Amniotic epithelial cell (primary cell): ENCODE measurements around the gene AKAP13.
"Not testable (repeated sequence)": the region's sequence is repeated elsewhere in the genome, so short reads cannot be mapped to it uniquely, and the experiment has no call there.

Experiments used
- DNase-seq: peaks from one replicate; pipeline ENCODE4 v3.0.0-alpha.2; 2010; ENCODE audit warnings: low read depth

Gene AKAP13

GRCh38 chr15:85500060-85500708, 119.8 kb downstream of the AKAP13 start:
- no peak for DNase-seq

DNA sequence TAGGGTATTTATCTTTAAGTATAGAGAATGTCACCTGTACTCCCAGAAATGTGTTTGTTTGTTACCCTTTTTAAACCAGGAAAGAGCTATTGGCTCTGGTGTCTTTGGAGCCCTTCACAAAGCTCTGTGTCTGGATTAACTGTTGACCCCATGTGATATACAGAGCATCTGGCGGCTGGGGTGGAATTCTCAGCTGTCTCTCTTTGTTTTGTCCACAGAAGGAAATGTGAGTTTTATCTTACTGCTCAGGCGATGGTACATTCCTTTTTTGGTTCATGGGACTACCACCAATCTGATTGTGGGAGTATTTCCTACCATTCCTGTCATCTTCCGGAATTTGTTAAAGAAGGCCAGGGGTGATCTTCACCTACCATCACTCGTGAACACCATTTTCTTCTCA, 120.3 kb downstream of the AKAP13 start:
- peak; percentile 56 for DNase-seq

DNA sequence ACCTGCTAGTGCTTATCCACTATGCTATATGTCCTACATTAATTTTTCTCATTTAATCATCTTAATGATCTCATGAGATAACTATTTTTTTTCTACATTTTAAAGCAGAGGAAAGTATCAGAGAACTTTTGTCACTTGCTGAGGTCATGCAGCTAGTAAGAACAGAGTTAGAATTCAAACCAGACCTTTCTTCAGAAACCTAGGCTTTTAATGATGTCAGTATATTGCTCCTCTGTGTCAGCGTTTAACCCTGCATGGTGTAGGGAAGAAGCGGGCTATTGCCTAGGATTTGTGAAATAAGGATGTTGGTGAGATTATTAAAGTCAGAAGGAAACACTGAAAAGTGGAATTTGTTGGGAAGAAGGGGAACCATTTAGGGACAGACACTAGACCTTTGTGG, 121.2 kb downstream of the AKAP13 start:
- no peak for DNase-seq

DNA sequence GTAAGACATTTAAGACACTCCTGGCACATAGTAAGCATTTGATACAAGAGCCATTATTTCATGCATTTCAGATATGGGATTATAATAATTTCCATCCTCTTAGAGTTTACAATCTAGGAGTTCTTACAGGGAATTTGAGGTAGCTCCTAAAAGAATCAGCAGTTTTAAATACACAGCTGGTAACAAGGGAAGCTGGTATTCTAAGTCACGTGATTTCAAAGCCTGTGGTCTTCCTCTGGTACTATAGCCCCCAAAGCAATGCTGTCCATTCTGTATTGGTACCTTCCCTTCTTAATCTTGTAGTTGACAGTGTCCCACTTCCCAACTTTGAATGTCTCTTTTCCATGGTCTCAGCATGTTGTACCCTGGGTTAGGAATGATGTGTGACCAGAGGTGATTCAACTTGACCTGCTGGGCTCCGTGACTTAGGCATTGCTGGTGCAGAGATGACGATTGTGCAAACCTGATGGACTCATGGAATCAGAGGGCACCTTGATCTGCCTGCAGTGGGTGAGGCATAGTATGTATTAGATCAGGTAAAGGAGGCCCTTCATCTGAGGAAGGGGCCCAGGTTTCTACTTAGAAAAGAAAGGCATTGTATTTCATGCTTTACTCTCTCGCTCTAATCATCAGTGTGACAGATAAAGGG, 122.9 kb downstream of the AKAP13 start:
- no peak for DNase-seq

DNA sequence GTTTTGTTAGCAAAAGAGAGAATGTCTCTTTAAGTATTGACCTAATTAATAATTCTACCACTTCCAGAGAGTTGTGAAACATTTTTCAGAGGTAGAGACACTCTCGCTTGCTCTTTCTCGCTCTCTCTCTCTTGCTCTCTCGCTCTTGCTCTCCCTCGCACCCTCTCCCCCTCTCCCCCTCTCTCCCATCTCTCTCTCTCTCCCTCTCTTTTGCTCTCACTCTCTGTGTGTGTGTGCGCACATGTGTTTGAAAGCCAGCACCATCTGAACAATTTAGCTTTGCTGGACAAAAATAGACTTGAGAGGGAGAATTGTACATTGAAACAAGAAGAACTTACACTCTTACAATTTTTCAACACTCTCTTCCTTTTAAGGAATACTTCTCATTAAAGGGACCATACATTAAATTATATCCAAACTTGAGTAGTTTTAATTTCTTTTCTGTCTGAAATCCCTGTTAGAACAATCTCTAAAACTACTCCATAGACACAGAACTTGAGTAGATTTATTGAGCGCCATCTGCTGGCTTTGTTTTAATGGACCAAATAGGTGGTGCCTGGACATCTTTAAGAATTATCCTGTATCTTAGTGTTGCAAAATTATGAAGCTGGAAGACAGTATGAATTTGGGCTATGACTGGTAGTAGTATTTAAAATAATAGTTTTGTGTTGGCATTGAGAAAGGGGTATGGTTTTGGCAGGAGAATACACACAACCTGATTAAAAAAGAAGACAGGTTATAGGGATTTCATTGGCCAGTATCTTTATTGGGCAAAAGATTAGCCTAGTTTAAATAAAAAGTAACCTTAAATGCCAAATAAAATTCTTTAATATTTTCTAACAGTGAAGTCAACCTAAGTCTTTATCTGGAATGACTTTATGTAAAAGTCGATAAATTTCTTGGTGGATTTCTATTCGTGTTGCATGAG, 124.6 kb downstream of the AKAP13 start:
- peak; percentile 77 for DNase-seq

DNA sequence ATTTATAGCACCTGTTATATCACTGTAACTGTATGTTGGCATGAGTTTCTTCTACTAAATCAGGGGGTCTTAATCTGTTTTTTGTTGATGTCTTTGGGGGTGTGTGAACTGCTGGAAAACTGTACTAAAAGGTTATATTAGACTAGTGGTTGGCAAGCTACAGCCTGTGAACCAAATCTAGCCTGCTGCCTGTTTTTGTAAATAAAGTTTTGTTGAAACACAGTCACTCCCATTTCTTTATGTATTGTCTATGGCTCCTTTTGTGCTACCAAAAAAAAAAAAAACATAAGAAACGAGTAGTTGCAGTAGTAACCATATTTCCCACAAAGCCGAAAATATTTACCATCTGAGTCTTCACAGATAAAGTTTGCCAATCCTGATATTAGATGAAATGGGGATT, 126.7 kb downstream of the AKAP13 start:
- no peak for DNase-seq

GRCh38 chr15:85509973-85510372, 129.6 kb downstream of the AKAP13 start:
- DNase-seq: no peak

DNA sequence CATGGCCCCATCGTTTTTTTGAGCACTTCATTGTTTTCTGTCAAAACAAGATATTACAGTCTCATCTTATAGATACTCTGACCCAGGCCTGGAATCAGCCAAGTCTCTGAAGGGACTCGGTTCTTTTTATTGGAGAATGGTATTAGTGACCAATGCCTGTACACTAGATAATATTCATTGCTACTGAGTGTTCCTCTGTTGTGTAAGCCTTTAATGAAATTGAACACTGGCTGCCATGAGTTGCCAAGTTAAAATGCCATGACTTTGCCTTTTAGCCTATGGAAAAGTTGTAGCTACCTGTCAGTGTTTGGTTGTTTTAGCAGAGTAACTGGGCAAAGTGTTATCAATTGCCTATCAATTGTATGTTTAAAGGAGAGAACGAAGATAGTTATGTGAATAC, 134.0 kb downstream of the AKAP13 start:
- DNase-seq: no peak

DNA sequence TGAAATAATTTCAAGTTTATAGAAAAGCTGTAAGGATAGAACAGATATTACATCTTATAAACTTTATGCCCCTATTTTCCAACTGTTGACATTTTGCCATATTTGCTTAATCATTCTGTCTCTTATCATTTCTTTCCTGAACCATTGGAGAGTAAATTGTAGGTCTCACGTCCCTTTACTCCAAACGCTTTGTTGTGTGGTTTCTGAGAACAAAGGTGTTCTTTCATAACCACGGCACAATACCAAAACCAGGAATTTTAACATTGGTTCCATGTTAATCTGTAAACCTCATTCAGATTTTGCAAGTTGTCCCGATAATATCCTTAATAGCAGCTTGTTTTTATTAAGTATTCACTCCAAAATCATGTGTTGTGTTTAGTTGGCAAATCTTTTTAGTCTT, 134.8 kb downstream of the AKAP13 start:
- peak; percentile 40 for DNase-seq

GRCh38 chr15:85517086-85517485, 136.7 kb downstream of the AKAP13 start:
- DNase-seq: no peak

DNA sequence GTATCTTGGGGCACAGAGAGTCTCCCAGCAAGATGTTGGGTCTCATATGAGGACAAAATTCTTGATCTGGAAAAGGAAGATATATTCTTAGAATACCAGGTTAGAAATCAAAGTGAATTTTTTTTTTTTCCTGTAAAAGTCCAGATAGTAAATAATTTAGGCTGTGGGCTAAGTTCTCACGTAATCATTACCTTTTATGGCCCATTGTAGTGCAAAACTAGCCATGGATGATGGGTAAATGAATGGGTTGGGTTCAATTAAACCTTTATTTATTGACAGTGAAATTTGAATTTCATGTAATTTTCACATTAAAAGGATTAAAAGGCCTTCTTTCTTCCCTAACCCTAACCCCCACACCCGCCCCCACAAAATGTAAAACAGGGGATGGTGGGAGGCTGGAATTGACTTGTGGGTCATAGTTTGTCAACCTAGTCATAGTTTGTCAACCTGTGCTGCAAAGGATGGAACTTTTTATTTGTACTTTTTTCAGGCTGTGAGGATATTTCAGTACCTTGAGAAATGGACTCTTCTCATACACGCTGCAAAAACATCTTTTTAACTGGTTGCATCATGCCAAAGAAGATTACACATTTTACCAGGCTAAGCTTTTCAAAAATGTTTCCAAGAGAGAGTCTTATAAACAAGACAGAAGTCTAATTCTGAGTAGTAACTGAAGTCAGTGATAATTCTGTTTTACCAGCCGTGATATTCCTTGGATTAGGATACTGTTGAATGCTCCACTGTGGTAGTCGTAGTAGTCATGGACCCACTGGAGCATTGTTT, 138.8 kb downstream of the AKAP13 start:
- peak; percentile 61 for DNase-seq

DNA sequence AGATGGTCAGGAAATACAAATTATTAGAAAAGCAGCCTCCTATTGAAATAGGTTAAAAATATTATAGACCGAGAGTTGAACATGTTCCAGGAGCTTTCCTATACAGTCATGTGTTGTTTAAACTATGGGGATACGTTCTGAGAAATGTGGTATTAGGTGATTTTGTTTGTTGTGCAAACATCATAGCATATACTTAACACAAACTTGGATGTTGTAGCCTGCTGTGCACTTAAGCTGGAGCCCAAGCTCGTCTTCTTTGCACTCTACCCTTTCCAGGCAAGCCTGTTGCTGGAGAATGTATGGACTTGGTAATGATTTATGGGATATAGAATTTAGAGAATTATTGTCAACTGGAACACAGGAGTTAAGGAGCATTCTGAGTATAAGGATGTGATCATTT, 140.2 kb downstream of the AKAP13 start:
- no peak for DNase-seq

DNA sequence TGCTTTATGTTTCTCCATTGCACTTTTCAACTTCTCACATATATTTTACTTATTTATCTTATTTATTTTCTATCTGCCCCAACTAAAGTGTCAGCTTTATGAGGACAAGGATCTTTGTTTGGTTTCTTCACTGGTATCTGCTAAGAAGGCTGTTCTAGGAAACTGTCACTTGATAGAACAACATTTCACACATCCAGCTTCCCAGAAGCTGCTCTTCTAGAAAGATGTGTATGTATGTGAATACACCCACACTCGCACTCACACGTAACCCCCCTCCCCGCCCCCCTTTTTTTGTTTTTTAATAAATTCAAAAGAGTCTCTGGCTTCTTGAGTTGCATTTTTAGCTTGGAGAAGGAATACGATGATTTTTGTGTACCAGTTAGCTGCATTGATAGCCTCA, 143.1 kb downstream of the AKAP13 start:
- no peak for DNase-seq

DNA sequence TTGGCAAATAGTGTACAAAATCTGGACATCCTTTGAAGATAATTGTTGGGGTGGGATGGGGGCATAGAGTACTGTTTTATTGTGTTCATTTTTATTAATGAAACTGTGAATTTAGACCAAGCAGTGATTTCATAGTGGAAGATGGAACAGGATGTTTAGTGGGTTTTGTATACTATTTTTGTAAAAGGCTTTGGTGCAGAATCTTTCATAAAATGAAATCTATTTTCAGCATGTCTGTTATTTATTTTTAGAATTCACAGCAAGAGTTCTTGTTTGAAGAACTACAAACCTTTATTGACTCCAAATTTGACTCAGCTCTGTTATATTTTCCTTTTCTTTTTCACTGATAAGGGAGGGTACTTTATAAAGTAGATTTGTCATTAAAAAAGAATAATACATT, 145.4 kb downstream of the AKAP13 start:
- no peak for DNase-seq

GRCh38 chr15:85527895-85528294, 147.5 kb downstream of the AKAP13 start:
- DNase-seq: peak; percentile 57

GRCh38 chr15:85530079-85530478, 149.7 kb downstream of the AKAP13 start:
- DNase-seq: no peak

- peak; percentile 97 for DNase-seq
Measured at GRCh38 chr15:85531083-85531482, 150.7 kb downstream of the AKAP13 start.

- no peak for DNase-seq
Measured at GRCh38 chr15:85532689-85533088, 152.3 kb downstream of the AKAP13 start.

GRCh38 chr15:85534031-85534430, 153.6 kb downstream of the AKAP13 start:
- DNase-seq: no peak

GRCh38 chr15:85535533-85536330, 155.3 kb downstream of the AKAP13 start:
- not testable (repeated sequence) for DNase-seq

GRCh38 chr15:85536341-85536740, 155.9 kb downstream of the AKAP13 start:
- no peak for DNase-seq
